SK-N-SH treated with all-trans-retinoic acid at 6 μM for 48 hours (cell line): ENCODE measurements around the gene UBXN11.

Experiments
- ATAC-seq: fragments of 200-7000 bp; cut with Tn5 transposase; 3 replicates; pipeline ENCODE4 v1.9.1; 2020; ENCODE audit warnings: mild to moderate bottlenecking, moderate library complexity
- ARNTL ChIP-seq: fragments of 450-650 bp; formaldehyde crosslinking; IDR thresholded peaks from 2 replicates; pipeline ENCODE4 v1.5.0; 2020; ENCODE audit warnings: low read depth, mild to moderate bottlenecking, moderate library complexity, borderline replicate concordance
- CREB5 ChIP-seq: fragments of 250-450 bp; sonication (Bioruptor Pico); IDR thresholded peaks from 2 replicates; pipeline ENCODE4 v1.5.1; 2020; ENCODE audit warnings: low read depth, mild to moderate bottlenecking, moderate library complexity
- CSDC2 ChIP-seq: fragments of 250-450 bp; sonication (Bioruptor Pico); IDR thresholded peaks from 2 replicates; pipeline ENCODE4 v1.5.0; 2020; ENCODE audit warnings: mild to moderate bottlenecking, moderate library complexity
- CSRNP3 ChIP-seq: fragments of 250-450 bp; sonication (Bioruptor Pico); IDR thresholded peaks from 2 replicates; pipeline ENCODE4 v1.5.1; 2021; ENCODE audit warnings: mild to moderate bottlenecking, moderate library complexity
- ESRRG ChIP-seq: fragments of 250-450 bp; sonication (Bioruptor Pico); IDR thresholded peaks from 2 replicates; pipeline ENCODE4 v1.6.1; 2021; ENCODE audit warnings: mild to moderate bottlenecking
- GLIS3 ChIP-seq: fragments of 250-450 bp; sonication (Bioruptor Pico); IDR thresholded peaks from 2 replicates; pipeline ENCODE4 v1.5.0; 2020; ENCODE audit warnings: mild to moderate bottlenecking, moderate library complexity
- ISL1 ChIP-seq: fragments of 250-450 bp; sonication (Bioruptor Pico); IDR thresholded peaks from 2 replicates; pipeline ENCODE4 v2.1.2; 2022; ENCODE audit warnings: mild to moderate bottlenecking, moderate library complexity
- OSR1 ChIP-seq: fragments of 250-450 bp; sonication (Bioruptor Pico); IDR thresholded peaks from 2 replicates; pipeline ENCODE4 v1.8.0; 2022; ENCODE audit warnings: moderate library complexity, mild to moderate bottlenecking, inconsistent platforms
- PATZ1 ChIP-seq: fragments of 250-450 bp; sonication (Bioruptor Pico); IDR thresholded peaks from 2 replicates; pipeline ENCODE4 v1.8.0; 2020; ENCODE audit warnings: mild to moderate bottlenecking, moderate library complexity, borderline replicate concordance
- POU6F1 ChIP-seq: fragments of 250-450 bp; sonication (Bioruptor Pico); IDR thresholded peaks from 2 replicates; pipeline ENCODE4 v1.8.0; 2021; ENCODE audit warnings: low read depth, mild to moderate bottlenecking, moderate library complexity, borderline replicate concordance
- PPARA ChIP-seq: fragments of 250-450 bp; sonication (Bioruptor Pico); IDR thresholded peaks from 2 replicates; pipeline ENCODE4 v1.5.0; 2020; ENCODE audit warnings: mild to moderate bottlenecking, borderline replicate concordance
- RARB ChIP-seq: fragments of 250-450 bp; sonication (Bioruptor Pico); IDR thresholded peaks from 2 replicates; pipeline ENCODE4 v1.8.0; 2021; ENCODE audit warnings: mild to moderate bottlenecking, moderate library complexity
- SNAI2 ChIP-seq: fragments of 250-450 bp; sonication (Bioruptor Pico); IDR thresholded peaks from 2 replicates; pipeline ENCODE4 v1.5.0; 2020; ENCODE audit warnings: mild to moderate bottlenecking, moderate library complexity
- TCF4 ChIP-seq: fragments of 250-450 bp; sonication (Bioruptor Pico); IDR thresholded peaks from 2 replicates; pipeline ENCODE4 v1.8.0; 2021; ENCODE audit warnings: mild to moderate bottlenecking, moderate library complexity, borderline replicate concordance
- TOX ChIP-seq: fragments of 250-450 bp; sonication (Bioruptor Pico); IDR thresholded peaks from 2 replicates; pipeline ENCODE4 v1.8.0; 2021; ENCODE audit warnings: mild to moderate bottlenecking, moderate library complexity, borderline replicate concordance
- TSHZ2 ChIP-seq: fragments of 250-450 bp; sonication (Bioruptor Pico); IDR thresholded peaks from 2 replicates; pipeline ENCODE4 v1.5.0; 2020; ENCODE audit warnings: mild to moderate bottlenecking, moderate library complexity
- ZC3H10 ChIP-seq: fragments of 250-450 bp; sonication (Bioruptor Pico); IDR thresholded peaks from 2 replicates; pipeline ENCODE4 v1.5.1; 2021; ENCODE audit warnings: mild to moderate bottlenecking, moderate library complexity
- ZFP3 ChIP-seq: fragments of 250-450 bp; sonication (Bioruptor Pico); IDR thresholded peaks from 2 replicates; pipeline ENCODE4 v1.5.0; 2020; ENCODE audit warnings: mild to moderate bottlenecking, moderate library complexity
- ZFP30 ChIP-seq: fragments of 450-650 bp; formaldehyde crosslinking; IDR thresholded peaks from 2 replicates; pipeline ENCODE4 v1.5.0; 2022; ENCODE audit warnings: mild to moderate bottlenecking, moderate library complexity
- ZNF565 ChIP-seq: fragments of 450-650 bp; formaldehyde crosslinking; conservative IDR thresholded peaks from 2 replicates; pipeline ENCODE4 v1.5.0; 2020; ENCODE audit warnings: low read depth, mild to moderate bottlenecking, moderate library complexity
- ZNF70 ChIP-seq: fragments of 450-650 bp; formaldehyde crosslinking; IDR thresholded peaks from 2 replicates; pipeline ENCODE4 v1.5.0; 2020; ENCODE audit warnings: mild to moderate bottlenecking, moderate library complexity
- ZNF8 ChIP-seq: fragments of 450-650 bp; formaldehyde crosslinking; IDR thresholded peaks from 2 replicates; pipeline ENCODE4 v1.5.0; 2020; ENCODE audit warnings: mild to moderate bottlenecking, moderate library complexity

Gene UBXN11

GRCh38 chr1:26277719-26278118 is 28.7 kb downstream of the UBXN11 start:
- TF ChIP-seq ESRRG (CRISPR knock-in tag) (no peak), ARNTL (CRISPR knock-in tag) (no peak), SNAI2 (no peak), TSHZ2 (CRISPR knock-in tag) (no peak), OSR1 (CRISPR knock-in tag) (no peak), ZFP30 (CRISPR knock-in tag) (no peak), ZC3H10 (CRISPR knock-in tag) (no peak), PPARA (CRISPR knock-in tag) (no peak), POU6F1 (no peak), CSRNP3 (CRISPR knock-in tag) (no peak), ZNF70 (CRISPR knock-in tag) (no peak), TCF4 (CRISPR knock-in tag) (no peak), ZFP3 (CRISPR knock-in tag) (no peak), CREB5 (CRISPR knock-in tag) (no peak)
- ATAC-seq, result no peak

GRCh38 chr1:26277261-26277661 is 29.2 kb downstream of the UBXN11 start:
- no peak for ATAC-seq
- TF ChIP-seq OSR1 (CRISPR knock-in tag) (no peak), CSDC2 (CRISPR knock-in tag) (no peak), ZC3H10 (CRISPR knock-in tag) (no peak), ZFP30 (CRISPR knock-in tag) (no peak), ZFP3 (CRISPR knock-in tag) (no peak), TCF4 (CRISPR knock-in tag) (no peak), GLIS3 (CRISPR knock-in tag) (no peak), RARB (no peak), TOX (CRISPR knock-in tag) (no peak), CSRNP3 (CRISPR knock-in tag) (no peak), POU6F1 (no peak), PPARA (CRISPR knock-in tag) (no peak), ESRRG (CRISPR knock-in tag) (no peak), ZNF565 (CRISPR knock-in tag) (no peak)
- TF ChIP-seq, all 23 proteins: peak for 0

GRCh38 chr1:26276432-26276838 is 30.0 kb downstream of the UBXN11 start:
- TF ChIP-seq ESRRG (CRISPR knock-in tag) (no peak), PPARA (CRISPR knock-in tag) (no peak), ZNF8 (CRISPR knock-in tag) (no peak), SNAI2 (no peak), CSDC2 (CRISPR knock-in tag) (no peak), ZFP30 (CRISPR knock-in tag) (no peak), CREB5 (CRISPR knock-in tag) (no peak), PATZ1 (CRISPR knock-in tag) (no peak), ZC3H10 (CRISPR knock-in tag) (no peak), ISL1 (CRISPR knock-in tag) (no peak), ZNF70 (CRISPR knock-in tag) (no peak), GLIS3 (CRISPR knock-in tag) (no peak)
- ATAC-seq, result no peak; the same call in 2 of the 3 replicates
